ENCODE data around the gene RXFP4.

Gene RXFP4

GRCh38 chr1:155931332-155932038 lies 10.0 kb upstream of the RXFP4 start:
- DNase-seq: no peak

- no peak for DNase-seq
These were observed 9.4 kb upstream of the RXFP4 start for GRCh38 chr1:155932081-155932480.

- DNase-seq: no peak
These were observed 9.0 kb upstream of the RXFP4 start for GRCh38 chr1:155932487-155932886.

- DNase-seq: no peak
These were observed 7.8 kb upstream of the RXFP4 start for GRCh38 chr1:155933591-155934096.

GRCh38 chr1:155934097-155934935 lies 7.1 kb upstream of the RXFP4 start, which contains the start of gene KHDC4:
TSS of gene KHDC4 (minus strand) at chr1:155934413. CDS start at chr1:155934373, 40 bp downstream.
- DNase-seq: peak; percentile 97

GRCh38 chr1:155934936-155935590 lies 6.4 kb upstream of the RXFP4 start:
- no peak for DNase-seq

- DNase-seq: no peak
These were observed 3.2 kb upstream of the RXFP4 start for GRCh38 chr1:155938220-155938627.

GRCh38 chr1:155940482-155940992 lies 901 bp upstream of the RXFP4 start:
- no peak for DNase-seq

- DNase-seq: no peak
These were observed 550 bp downstream of the RXFP4 start for GRCh38 chr1:155941845-155942531.

GRCh38 chr1:155942578-155943141 lies 1.2 kb downstream of the RXFP4 start:
- no peak for DNase-seq

GRCh38 chr1:155944444-155944799 lies 3.0 kb downstream of the RXFP4 start:
- DNase-seq: no peak

GRCh38 chr1:155946633-155947219 lies 5.3 kb downstream of the RXFP4 start:
- DNase-seq: no peak

GRCh38 chr1:155947292-155947691 lies 5.9 kb downstream of the RXFP4 start:
- DNase-seq: no peak

- DNase-seq: no peak
These were observed 6.3 kb downstream of the RXFP4 start for GRCh38 chr1:155947741-155948140.

- no peak for DNase-seq
These were observed 9.4 kb downstream of the RXFP4 start for GRCh38 chr1:155950829-155951228.

GRCh38 chr1:155951753-155952504 lies 10.5 kb downstream of the RXFP4 start:
- DNase-seq: no peak

GRCh38 chr1:155952505-155952890 lies 11.1 kb downstream of the RXFP4 start:
- no peak for DNase-seq

GRCh38 chr1:155954645-155955044 lies 13.2 kb downstream of the RXFP4 start:
- no peak for DNase-seq

- no peak for DNase-seq
These were observed 16.0 kb downstream of the RXFP4 start for GRCh38 chr1:155957411-155957915.

- no peak for DNase-seq
These were observed 18.8 kb downstream of the RXFP4 start for GRCh38 chr1:155960081-155960745.
